Measurements from ENCODE around the gene SPDEF. TPM values are rescaled to one million over a fixed set of nuclear protein-coding genes. Genes with fewer than 3 reads are reported as not detected.

SPDEF gene
- polyA plus RNA-seq, 3 donors = 0.05 TPM; not detected in 2

DNA sequence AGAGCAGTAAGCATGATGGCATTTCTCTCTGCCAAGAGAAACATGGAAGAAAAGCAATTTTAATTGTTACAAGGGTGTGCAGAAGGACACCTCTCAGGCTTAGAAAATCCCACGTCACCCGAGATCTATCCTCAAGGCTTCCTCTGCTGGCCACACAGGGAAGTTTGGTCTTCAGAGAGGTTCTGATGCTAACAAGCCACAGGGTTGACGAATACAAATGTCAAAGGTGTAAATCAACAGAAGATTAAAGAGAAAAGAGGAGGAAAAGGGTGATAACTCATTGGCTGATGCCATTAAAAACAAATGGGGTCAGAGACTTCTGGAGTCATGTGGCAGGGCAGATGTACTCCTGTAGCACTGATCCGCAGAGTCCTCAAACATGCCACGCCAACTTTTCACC is 33.6 kb upstream of the SPDEF start:
- DNase-seq = no peak
- peaks cover 63% of the 10 kb centered on the region for H4K20me1 ChIP-seq (ENCODE audit: insufficient read depth, low read length)
- H3K4me1 ChIP-seq (ENCODE audit: control insufficient read depth in 1 of 2, insufficient read depth in 2 of 2, low read length in 2 of 2) = no peaks in the 10 kb centered on the region
- Mint-ChIP-seq H3K36me3 (peaks cover 38 to 68% of the 10 kb centered on the region in 2 donors), H3K4me3 (no peak overlapping the region), H3K27ac (peak overlapping the region in 3 of 7 donors; percentile 35 to 86 (median 51)), H3K9me3 (no peaks in the 10 kb centered on the region), H3K4me1 (peaks cover 5% of the 10 kb centered on the region), H3K27me3 (ENCODE audit: low read depth in 3 of 3) (peaks cover 0 to 3% (median 2%) of the 10 kb centered on the region in 3 donors)
- TF ChIP-seq, protein P1, sequence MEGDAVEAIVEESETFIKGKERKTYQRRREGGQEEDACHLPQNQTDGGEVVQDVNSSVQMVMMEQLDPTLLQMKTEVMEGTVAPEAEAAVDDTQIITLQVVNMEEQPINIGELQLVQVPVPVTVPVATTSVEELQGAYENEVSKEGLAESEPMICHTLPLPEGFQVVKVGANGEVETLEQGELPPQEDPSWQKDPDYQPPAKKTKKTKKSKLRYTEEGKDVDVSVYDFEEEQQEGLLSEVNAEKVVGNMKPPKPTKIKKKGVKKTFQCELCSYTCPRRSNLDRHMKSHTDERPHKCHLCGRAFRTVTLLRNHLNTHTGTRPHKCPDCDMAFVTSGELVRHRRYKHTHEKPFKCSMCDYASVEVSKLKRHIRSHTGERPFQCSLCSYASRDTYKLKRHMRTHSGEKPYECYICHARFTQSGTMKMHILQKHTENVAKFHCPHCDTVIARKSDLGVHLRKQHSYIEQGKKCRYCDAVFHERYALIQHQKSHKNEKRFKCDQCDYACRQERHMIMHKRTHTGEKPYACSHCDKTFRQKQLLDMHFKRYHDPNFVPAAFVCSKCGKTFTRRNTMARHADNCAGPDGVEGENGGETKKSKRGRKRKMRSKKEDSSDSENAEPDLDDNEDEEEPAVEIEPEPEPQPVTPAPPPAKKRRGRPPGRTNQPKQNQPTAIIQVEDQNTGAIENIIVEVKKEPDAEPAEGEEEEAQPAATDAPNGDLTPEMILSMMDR (IDR thresholded peaks at IDR 0.05) = no peak
- no peaks in the 10 kb centered on the region for H3K9me3 ChIP-seq (replicated peaks in 1 of 2; ENCODE audit: control insufficient read depth in 1 of 2, insufficient read depth in 1 of 2, low read length in 2 of 2)
- no peak overlapping the region for H2AFZ ChIP-seq (ENCODE audit: insufficient read depth, low read depth, low read length, poor library complexity, severe bottlenecking)
- H3K27me3 ChIP-seq (ENCODE audit: control insufficient read depth in 2 of 2, insufficient read depth in 2 of 2, low read length in 2 of 2) = no peaks in the 10 kb centered on the region
- peaks cover 22% of the 10 kb centered on the region for H3K79me2 ChIP-seq (ENCODE audit: insufficient read depth, low read length)
- no peak overlapping the region for H3K4me2 ChIP-seq (replicated peaks; ENCODE audit: extremely low read depth, low read length, poor library complexity, severe bottlenecking)
- no peak overlapping the region for H3K27ac ChIP-seq (ENCODE audit: low read depth in 1 of 2, low read length in 2 of 2)
- intact Hi-C loops (cut with micrococcal nuclease) = no loop called here
- WGBS (ENCODE audit: insufficient coverage) = 100% methylated on average over 1 of the region's 5 CpGs
- H3K9ac ChIP-seq (ENCODE audit: insufficient read depth, low read length, poor library complexity, severe bottlenecking) = no peak overlapping the region
- H3K36me3 ChIP-seq (replicated peaks in 1 of 2; ENCODE audit: control insufficient read depth in 1 of 2, insufficient read depth in 2 of 2, low read length in 2 of 2) = peaks cover 42 to 77% of the 10 kb centered on the region in 2 donors
- H3K4me3 ChIP-seq (replicated peaks in 1 of 3; ENCODE audit: low read depth in 2 of 3, low read length in 3 of 3) = no peak overlapping the region

DNA sequence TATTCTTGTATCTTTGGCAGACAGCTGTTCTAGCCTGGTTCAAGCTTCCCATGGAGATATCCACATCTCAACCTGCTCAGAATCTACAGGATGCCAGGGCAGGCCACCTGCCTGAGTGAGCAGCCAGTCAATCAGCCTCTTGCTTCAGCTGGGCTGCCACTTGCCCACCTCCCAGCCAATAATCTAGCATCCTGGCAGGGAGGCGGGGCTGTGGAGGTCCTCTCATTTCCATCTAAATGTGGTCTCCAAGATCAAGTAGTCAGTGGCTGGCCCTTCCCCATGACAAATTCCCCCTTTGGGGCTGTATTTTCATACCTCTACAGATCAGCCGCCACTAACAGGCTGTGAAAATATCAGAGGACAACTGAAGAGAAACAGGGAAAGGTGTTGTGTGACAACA is 33.0 kb upstream of the SPDEF start:
- Histone ChIP-seq H3K4me2 (replicated peaks; ENCODE audit: extremely low read depth, low read length, poor library complexity, severe bottlenecking) (no peak overlapping the region), H2AFZ (ENCODE audit: insufficient read depth, low read depth, low read length, poor library complexity, severe bottlenecking) (no peak overlapping the region), H3K79me2 (ENCODE audit: insufficient read depth, low read length) (peaks cover 17% of the 10 kb centered on the region), H3K27me3 (ENCODE audit: control insufficient read depth in 2 of 2, insufficient read depth in 2 of 2, low read length in 2 of 2) (no peaks in the 10 kb centered on the region), H3K36me3 (replicated peaks in 1 of 2; ENCODE audit: control insufficient read depth in 1 of 2, insufficient read depth in 2 of 2, low read length in 2 of 2) (peaks cover 42 to 73% of the 10 kb centered on the region in 2 donors), H3K4me1 (ENCODE audit: control insufficient read depth in 1 of 2, insufficient read depth in 2 of 2, low read length in 2 of 2) (no peaks in the 10 kb centered on the region), H3K4me3 (replicated peaks in 1 of 3; ENCODE audit: low read depth in 2 of 3, low read length in 3 of 3) (no peak overlapping the region), H4K20me1 (ENCODE audit: insufficient read depth, low read length) (peaks cover 57% of the 10 kb centered on the region), H3K9ac (ENCODE audit: insufficient read depth, low read length, poor library complexity, severe bottlenecking) (no peak overlapping the region), H3K9me3 (replicated peaks in 1 of 2; ENCODE audit: control insufficient read depth in 1 of 2, insufficient read depth in 1 of 2, low read length in 2 of 2) (no peaks in the 10 kb centered on the region), H3K27ac (ENCODE audit: low read depth in 1 of 2, low read length in 2 of 2) (peak overlapping the region in 1 of 2 donors; percentile 26)
- no peak for DNase-seq
- TF ChIP-seq, protein P1 (IDR thresholded peaks at IDR 0.05) = no peak
- Mint-ChIP-seq H3K4me1 (peaks cover 5% of the 10 kb centered on the region), H3K36me3 (peaks cover 38 to 72% of the 10 kb centered on the region in 2 donors), H3K27me3 (ENCODE audit: low read depth in 3 of 3) (peaks cover 0 to 3% (median 2%) of the 10 kb centered on the region in 3 donors), H3K9me3 (no peaks in the 10 kb centered on the region), H3K4me3 (no peak overlapping the region), H3K27ac (peak overlapping the region in 1 of 7 donors; percentile 51)
- intact Hi-C loops (cut with micrococcal nuclease) = no loop called here
- WGBS (ENCODE audit: insufficient coverage) = 100% methylated on average over 1 of the region's 2 CpGs

All from CD14-positive monocyte (primary cell).